C4-2B (cell line): ENCODE results near the gene PRR5L.

ENCODE experiments used
- ZFX ChIP-seq: fragments of 450-650 bp; IDR thresholded peaks from 2 replicates; pipeline ENCODE4 v1.6.1; 2017
- TF ChIP-seq, protein P1 (sequence below): fragments of 450-650 bp; conservative IDR thresholded peaks from 2 replicates; pipeline ENCODE4 v1.5.1; 2017; ENCODE audit warnings: mild to moderate bottlenecking

DNA sequence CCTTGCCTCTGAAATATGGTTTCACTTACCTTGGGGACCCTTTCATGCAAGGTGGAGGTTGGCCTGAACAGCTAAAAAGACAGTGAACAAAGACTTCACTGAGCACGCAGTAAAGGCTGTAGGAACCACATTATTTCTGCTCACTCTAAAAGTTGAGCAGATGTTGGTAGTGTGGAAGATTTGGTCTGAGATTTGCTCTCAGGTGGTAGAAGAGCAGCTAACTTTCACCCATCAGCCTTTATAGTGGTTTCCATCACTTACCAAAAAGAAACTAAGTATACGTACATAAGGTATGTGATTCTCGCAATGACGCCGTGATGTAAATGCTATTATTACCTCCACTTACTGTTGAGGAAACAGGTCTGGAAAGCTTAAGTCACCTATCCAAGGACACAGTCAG lies 47.3 kb downstream of the PRR5L start:
- TF ChIP-seq, protein P1, sequence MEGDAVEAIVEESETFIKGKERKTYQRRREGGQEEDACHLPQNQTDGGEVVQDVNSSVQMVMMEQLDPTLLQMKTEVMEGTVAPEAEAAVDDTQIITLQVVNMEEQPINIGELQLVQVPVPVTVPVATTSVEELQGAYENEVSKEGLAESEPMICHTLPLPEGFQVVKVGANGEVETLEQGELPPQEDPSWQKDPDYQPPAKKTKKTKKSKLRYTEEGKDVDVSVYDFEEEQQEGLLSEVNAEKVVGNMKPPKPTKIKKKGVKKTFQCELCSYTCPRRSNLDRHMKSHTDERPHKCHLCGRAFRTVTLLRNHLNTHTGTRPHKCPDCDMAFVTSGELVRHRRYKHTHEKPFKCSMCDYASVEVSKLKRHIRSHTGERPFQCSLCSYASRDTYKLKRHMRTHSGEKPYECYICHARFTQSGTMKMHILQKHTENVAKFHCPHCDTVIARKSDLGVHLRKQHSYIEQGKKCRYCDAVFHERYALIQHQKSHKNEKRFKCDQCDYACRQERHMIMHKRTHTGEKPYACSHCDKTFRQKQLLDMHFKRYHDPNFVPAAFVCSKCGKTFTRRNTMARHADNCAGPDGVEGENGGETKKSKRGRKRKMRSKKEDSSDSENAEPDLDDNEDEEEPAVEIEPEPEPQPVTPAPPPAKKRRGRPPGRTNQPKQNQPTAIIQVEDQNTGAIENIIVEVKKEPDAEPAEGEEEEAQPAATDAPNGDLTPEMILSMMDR: no peak
- no peak for TF ChIP-seq ZFX
